HEK293 (cell line): ENCODE measurements around the gene CRTC1.

ENCODE experiments used
- HIC1 ChIP-seq: fragments of 450-650 bp; formaldehyde crosslinking; IDR thresholded peaks from 2 replicates; pipeline ENCODE4 v1.5.1; 2016; ENCODE audit warnings: missing biosample characterization, missing genetic modification characterization
- INSM2 ChIP-seq: fragments of 450-650 bp; formaldehyde crosslinking; IDR thresholded peaks from 2 replicates; pipeline ENCODE4 v1.5.1; 2016; ENCODE audit warnings: missing biosample characterization, missing genetic modification characterization
- KLF16 ChIP-seq: fragments of 450-650 bp; formaldehyde crosslinking; IDR thresholded peaks from 2 replicates; pipeline ENCODE4 v1.5.1; 2017; ENCODE audit warnings: missing biosample characterization, missing genetic modification characterization
- RBAK ChIP-seq: fragments of 450-650 bp; formaldehyde crosslinking; IDR thresholded peaks from 2 replicates; pipeline ENCODE4 v1.5.1; 2016; ENCODE audit warnings: missing biosample characterization, missing genetic modification characterization
- SALL2 ChIP-seq: fragments of 450-650 bp; formaldehyde crosslinking; IDR thresholded peaks from 2 replicates; pipeline ENCODE4 v1.5.0; 2017; ENCODE audit warnings: missing biosample characterization, mild to moderate bottlenecking, missing genetic modification characterization, borderline replicate concordance
- SETDB1 ChIP-seq: IDR thresholded peaks from one replicate; pipeline ENCODE4 v1.6.1; 2017; ENCODE audit warnings: mild to moderate bottlenecking, low read length, moderate library complexity, mixed read lengths; ENCODE audit not compliant: insufficient read length
- SP2 ChIP-seq: fragments of 450-650 bp; formaldehyde crosslinking; IDR thresholded peaks from 2 replicates; pipeline ENCODE4 v1.5.1; 2016; ENCODE audit warnings: missing biosample characterization, missing genetic modification characterization
- YY1 ChIP-seq: fragments of 450-650 bp; formaldehyde crosslinking; IDR thresholded peaks from 2 replicates; pipeline ENCODE4 v1.5.1; 2018; ENCODE audit warnings: missing biosample characterization, missing genetic modification characterization
- ZBTB1 ChIP-seq: fragments of 450-650 bp; formaldehyde crosslinking; IDR thresholded peaks from 2 replicates; pipeline ENCODE4 v1.5.1; 2016; ENCODE audit warnings: missing biosample characterization, missing genetic modification characterization
- ZBTB21 ChIP-seq: fragments of 450-650 bp; formaldehyde crosslinking; IDR thresholded peaks from 2 replicates; pipeline ENCODE4 v1.5.1; 2017; ENCODE audit warnings: missing biosample characterization, missing genetic modification characterization
- ZBTB8A ChIP-seq: fragments of 450-650 bp; formaldehyde crosslinking; IDR thresholded peaks from 2 replicates; pipeline ENCODE4 v1.5.1; 2016; ENCODE audit warnings: missing biosample characterization, missing genetic modification characterization
- ZNF114 ChIP-seq: fragments of 450-650 bp; formaldehyde crosslinking; IDR thresholded peaks from 2 replicates; pipeline ENCODE4 v1.5.0; 2017; ENCODE audit warnings: missing biosample characterization, missing genetic modification characterization
- ZNF121 ChIP-seq: fragments of 450-650 bp; formaldehyde crosslinking; IDR thresholded peaks from 2 replicates; pipeline ENCODE4 v1.5.1; 2016; ENCODE audit warnings: missing biosample characterization, missing genetic modification characterization
- ZNF138 ChIP-seq: fragments of 450-650 bp; formaldehyde crosslinking; IDR thresholded peaks from 2 replicates; pipeline ENCODE4 v1.5.1; 2016; ENCODE audit warnings: missing biosample characterization, missing genetic modification characterization, borderline replicate concordance
- ZNF280D ChIP-seq: fragments of 450-650 bp; formaldehyde crosslinking; IDR thresholded peaks from 2 replicates; pipeline ENCODE4 v1.5.1; 2016; ENCODE audit warnings: missing biosample characterization, missing genetic modification characterization
- ZNF426 ChIP-seq: fragments of 450-650 bp; formaldehyde crosslinking; IDR thresholded peaks from 2 replicates; pipeline ENCODE4 v1.5.1; 2017; ENCODE audit warnings: missing biosample characterization, missing genetic modification characterization, mild to moderate bottlenecking, inconsistent platforms, moderate library complexity
- ZNF501 ChIP-seq: fragments of 450-650 bp; formaldehyde crosslinking; IDR thresholded peaks from 2 replicates; pipeline ENCODE4 v1.5.1; 2016; ENCODE audit warnings: missing biosample characterization, missing genetic modification characterization
- ZNF529 ChIP-seq: fragments of 450-650 bp; formaldehyde crosslinking; IDR thresholded peaks from 2 replicates; pipeline ENCODE4 v1.5.1; 2017; ENCODE audit warnings: missing genetic modification characterization, missing biosample characterization; ENCODE audit not compliant: insufficient replicate concordance
- ZNF624 ChIP-seq: fragments of 450-650 bp; formaldehyde crosslinking; IDR thresholded peaks from 2 replicates; pipeline ENCODE4 v1.5.1; 2017; ENCODE audit warnings: missing biosample characterization, missing genetic modification characterization
- ZNF654 ChIP-seq: fragments of 450-650 bp; formaldehyde crosslinking; IDR thresholded peaks from 2 replicates; pipeline ENCODE4 v1.5.1; 2016; ENCODE audit warnings: low read depth, missing biosample characterization, missing genetic modification characterization
- ZNF664 ChIP-seq: fragments of 450-650 bp; formaldehyde crosslinking; IDR thresholded peaks from 2 replicates; pipeline ENCODE4 v1.5.1; 2016; ENCODE audit warnings: missing biosample characterization, missing genetic modification characterization
- ZNF677 ChIP-seq: fragments of 450-650 bp; IDR thresholded peaks from 2 replicates; pipeline ENCODE4 v1.5.0; 2018; ENCODE audit warnings: missing biosample characterization, mild to moderate bottlenecking, missing genetic modification characterization, moderate library complexity
- ZNF76 ChIP-seq: fragments of 450-650 bp; formaldehyde crosslinking; IDR thresholded peaks from 2 replicates; pipeline ENCODE4; 2016; ENCODE audit warnings: low read depth, missing biosample characterization, missing genetic modification characterization, borderline replicate concordance
- ZNF785 ChIP-seq: fragments of 450-650 bp; formaldehyde crosslinking; IDR thresholded peaks from 2 replicates; pipeline ENCODE4 v1.5.1; 2016; ENCODE audit warnings: missing biosample characterization, missing genetic modification characterization
- ZNF791 ChIP-seq: fragments of 450-650 bp; formaldehyde crosslinking; IDR thresholded peaks from 2 replicates; pipeline ENCODE4 v1.5.1; 2016; ENCODE audit warnings: missing biosample characterization, missing genetic modification characterization
- ZNF830 ChIP-seq: fragments of 450-650 bp; IDR thresholded peaks from 2 replicates; pipeline ENCODE4 v1.5.0; 2018; ENCODE audit warnings: missing biosample characterization, missing genetic modification characterization, low read depth, mild to moderate bottlenecking, moderate library complexity
- ZXDB ChIP-seq: fragments of 450-650 bp; formaldehyde crosslinking; IDR thresholded peaks from 2 replicates; pipeline ENCODE4 v1.5.1; 2016; ENCODE audit warnings: missing biosample characterization, missing genetic modification characterization
- TF ChIP-seq, protein P1 (sequence below): fragments of 450-650 bp; formaldehyde crosslinking; IDR thresholded peaks from 2 replicates; pipeline ENCODE4 v1.5.1; 2016; ENCODE audit warnings: missing biosample characterization, missing genetic modification characterization
- TF ChIP-seq, protein P2 (sequence below): fragments of 450-650 bp; formaldehyde crosslinking; IDR thresholded peaks from 2 replicates; pipeline ENCODE4 v1.5.1; 2016; ENCODE audit warnings: missing biosample characterization, missing genetic modification characterization, low read depth

CRTC1 gene

GRCh38 chr19:18683109-18683957 is at the start of gene CRTC1 (continued):
- TF ChIP-seq ZNF76 (tag by site-specific recombination), result no peak
- no peak for TF ChIP-seq ZNF121 (tag by site-specific recombination)
- TF ChIP-seq ZNF501 (tag by site-specific recombination), result no peak; the same call in 1 of the 2 replicates
- TF ChIP-seq ZNF791 (tag by site-specific recombination), result no peak
- TF ChIP-seq SALL2, result no peak
- no peak for TF ChIP-seq ZNF785 (tag by site-specific recombination)
- TF ChIP-seq YY1 (tag by site-specific recombination), result peak; percentile 72; the same call in 1 of the 2 replicates
- TF ChIP-seq ZBTB1 (tag by site-specific recombination), result no peak
- TF ChIP-seq ZNF529, result no peak
- TF ChIP-seq HIC1 (tag by site-specific recombination), result no peak
- no peak for TF ChIP-seq ZNF830
- TF ChIP-seq, protein P1, sequence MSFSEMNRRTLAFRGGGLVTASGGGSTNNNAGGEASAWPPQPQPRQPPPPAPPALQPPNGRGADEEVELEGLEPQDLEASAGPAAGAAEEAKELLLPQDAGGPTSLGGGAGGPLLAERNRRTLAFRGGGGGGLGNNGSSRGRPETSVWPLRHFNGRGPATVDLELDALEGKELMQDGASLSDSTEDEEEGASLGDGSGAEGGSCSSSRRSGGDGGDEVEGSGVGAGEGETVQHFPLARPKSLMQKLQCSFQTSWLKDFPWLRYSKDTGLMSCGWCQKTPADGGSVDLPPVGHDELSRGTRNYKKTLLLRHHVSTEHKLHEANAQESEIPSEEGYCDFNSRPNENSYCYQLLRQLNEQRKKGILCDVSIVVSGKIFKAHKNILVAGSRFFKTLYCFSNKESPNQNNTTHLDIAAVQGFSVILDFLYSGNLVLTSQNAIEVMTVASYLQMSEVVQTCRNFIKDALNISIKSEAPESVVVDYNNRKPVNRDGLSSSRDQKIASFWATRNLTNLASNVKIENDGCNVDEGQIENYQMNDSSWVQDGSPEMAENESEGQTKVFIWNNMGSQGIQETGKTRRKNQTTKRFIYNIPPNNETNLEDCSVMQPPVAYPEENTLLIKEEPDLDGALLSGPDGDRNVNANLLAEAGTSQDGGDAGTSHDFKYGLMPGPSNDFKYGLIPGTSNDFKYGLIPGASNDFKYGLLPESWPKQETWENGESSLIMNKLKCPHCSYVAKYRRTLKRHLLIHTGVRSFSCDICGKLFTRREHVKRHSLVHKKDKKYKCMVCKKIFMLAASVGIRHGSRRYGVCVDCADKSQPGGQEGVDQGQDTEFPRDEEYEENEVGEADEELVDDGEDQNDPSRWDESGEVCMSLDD (tag by site-specific recombination), result no peak
- no peak; the same call in 1 of the 2 replicates for TF ChIP-seq ZBTB8A (tag by site-specific recombination)
- peak; percentile 99 for TF ChIP-seq ZNF664 (tag by site-specific recombination)
- no peak; the same call in 1 of the 2 replicates for TF ChIP-seq ZXDB (tag by site-specific recombination)
- TF ChIP-seq INSM2 (tag by site-specific recombination), result 0 out of 2 replicates have a peak, but pooled peaks have one; percentile 41
- TF ChIP-seq RBAK (tag by site-specific recombination), result no peak
- no peak for TF ChIP-seq ZBTB21 (tag by site-specific recombination)
- TF ChIP-seq, protein P2, sequence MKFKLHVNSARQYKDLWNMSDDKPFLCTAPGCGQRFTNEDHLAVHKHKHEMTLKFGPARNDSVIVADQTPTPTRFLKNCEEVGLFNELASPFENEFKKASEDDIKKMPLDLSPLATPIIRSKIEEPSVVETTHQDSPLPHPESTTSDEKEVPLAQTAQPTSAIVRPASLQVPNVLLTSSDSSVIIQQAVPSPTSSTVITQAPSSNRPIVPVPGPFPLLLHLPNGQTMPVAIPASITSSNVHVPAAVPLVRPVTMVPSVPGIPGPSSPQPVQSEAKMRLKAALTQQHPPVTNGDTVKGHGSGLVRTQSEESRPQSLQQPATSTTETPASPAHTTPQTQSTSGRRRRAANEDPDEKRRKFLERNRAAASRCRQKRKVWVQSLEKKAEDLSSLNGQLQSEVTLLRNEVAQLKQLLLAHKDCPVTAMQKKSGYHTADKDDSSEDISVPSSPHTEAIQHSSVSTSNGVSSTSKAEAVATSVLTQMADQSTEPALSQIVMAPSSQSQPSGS (tag by site-specific recombination), result no peak
- no peak for TF ChIP-seq ZNF114 (tag by site-specific recombination)
- TF ChIP-seq SETDB1, result no peak
- no peak for TF ChIP-seq ZNF138
- no peak for TF ChIP-seq ZNF677
- no peak for TF ChIP-seq ZNF654 (tag by site-specific recombination)
- no peak for TF ChIP-seq ZNF426
- no peak for TF ChIP-seq SP2
- peak; percentile 57; the same call in 1 of the 2 replicates for TF ChIP-seq KLF16
- 0 out of 2 replicates have a peak, but pooled peaks have one; percentile 9 for TF ChIP-seq ZNF280D
- no peak for TF ChIP-seq ZNF624 (tag by site-specific recombination)
